ENCODE measurements around the gene SCYGR7.

DNA sequence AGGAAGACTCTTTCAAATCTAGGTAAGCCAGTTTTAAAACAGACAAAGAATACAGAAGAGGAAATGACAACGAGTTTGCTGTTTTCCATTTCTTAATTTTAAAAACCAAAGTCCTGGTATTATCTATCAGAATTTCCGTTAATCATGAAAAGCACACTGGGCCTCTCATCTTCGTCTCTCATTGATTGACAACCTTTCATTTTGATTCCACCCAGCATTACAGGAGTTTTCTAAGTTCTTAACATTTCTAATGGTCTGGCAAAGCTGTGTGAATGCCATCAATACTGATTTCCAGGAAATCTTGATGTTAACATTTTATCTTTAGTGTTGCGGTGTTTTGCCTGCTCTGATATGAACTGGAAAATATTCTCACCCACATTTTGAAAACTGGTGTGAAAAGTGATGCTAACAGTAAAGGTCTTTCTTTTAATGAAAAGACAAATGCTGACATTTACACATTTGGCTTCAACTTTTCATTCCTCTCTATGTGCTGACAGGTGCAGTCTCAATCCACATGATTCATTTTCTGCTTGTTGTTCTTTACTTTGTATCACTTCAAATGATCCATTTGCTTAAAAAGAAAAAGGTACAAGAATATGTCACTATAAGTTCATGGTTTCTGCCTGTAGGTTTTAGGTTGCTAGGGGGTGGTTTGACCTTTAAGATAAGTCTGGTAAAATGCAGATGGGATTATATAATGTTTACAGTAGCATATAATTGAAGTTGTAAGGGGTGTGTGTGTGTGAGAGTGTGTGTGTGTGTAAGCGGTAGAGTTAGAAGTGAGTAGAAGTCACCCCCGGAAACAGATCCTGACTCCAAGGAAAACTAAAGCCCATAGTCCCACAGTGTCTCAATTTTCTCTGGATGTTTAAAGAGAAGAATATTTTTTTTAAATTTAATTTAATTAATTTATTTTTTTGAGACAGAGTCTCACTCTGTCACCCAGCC lies 47.0 kb downstream of the SCYGR7 start:
- TF ChIP-seq, protein P1, sequence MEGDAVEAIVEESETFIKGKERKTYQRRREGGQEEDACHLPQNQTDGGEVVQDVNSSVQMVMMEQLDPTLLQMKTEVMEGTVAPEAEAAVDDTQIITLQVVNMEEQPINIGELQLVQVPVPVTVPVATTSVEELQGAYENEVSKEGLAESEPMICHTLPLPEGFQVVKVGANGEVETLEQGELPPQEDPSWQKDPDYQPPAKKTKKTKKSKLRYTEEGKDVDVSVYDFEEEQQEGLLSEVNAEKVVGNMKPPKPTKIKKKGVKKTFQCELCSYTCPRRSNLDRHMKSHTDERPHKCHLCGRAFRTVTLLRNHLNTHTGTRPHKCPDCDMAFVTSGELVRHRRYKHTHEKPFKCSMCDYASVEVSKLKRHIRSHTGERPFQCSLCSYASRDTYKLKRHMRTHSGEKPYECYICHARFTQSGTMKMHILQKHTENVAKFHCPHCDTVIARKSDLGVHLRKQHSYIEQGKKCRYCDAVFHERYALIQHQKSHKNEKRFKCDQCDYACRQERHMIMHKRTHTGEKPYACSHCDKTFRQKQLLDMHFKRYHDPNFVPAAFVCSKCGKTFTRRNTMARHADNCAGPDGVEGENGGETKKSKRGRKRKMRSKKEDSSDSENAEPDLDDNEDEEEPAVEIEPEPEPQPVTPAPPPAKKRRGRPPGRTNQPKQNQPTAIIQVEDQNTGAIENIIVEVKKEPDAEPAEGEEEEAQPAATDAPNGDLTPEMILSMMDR (conservative IDR thresholded peaks at IDR 0.05; ENCODE audit: low read depth in 2 of 2), result no peak
- TF ChIP-seq EZH2 (IDR thresholded peaks at IDR 0.05; ENCODE audit: low read depth, unreplicated experiment), result no peak
- TF ChIP-seq POLR2AphosphoS5 (IDR thresholded peaks at IDR 0.05; ENCODE audit: low read depth), result no peak
- no peak for TF ChIP-seq ZNF114 (CRISPR knock-in tag; IDR thresholded peaks at IDR 0.05)
- no peak for TF ChIP-seq ZNF331 (CRISPR knock-in tag; IDR thresholded peaks at IDR 0.05; ENCODE audit: low read depth)
- no peak for TF ChIP-seq EZH2phosphoT487 (IDR thresholded peaks at IDR 0.05; ENCODE audit: unreplicated experiment)
- no peak for TF ChIP-seq STAT1 (IDR thresholded peaks at IDR 0.05; ENCODE audit: unreplicated experiment)

All from GM23338 (cell line).